Esophagus muscularis mucosa (tissue), 4 donors: ENCODE data around the gene SLCO6A1.

Experiments used
- CTCF ChIP-seq, 3 experiments: fragments of 200-600 bp in 2 of 3; fragments of 450-650 bp in 1 of 3; sonication (generic) in 2 of 3; IDR thresholded peaks; one replicate each; pipeline ENCODE4 v1.5.1; 2017 to 2019; ENCODE audit warnings: antibody characterized with exemption in 3 of 3, mild to moderate bottlenecking in 2 of 3, moderate library complexity in 1 of 3
- EP300 ChIP-seq: sonication (generic); formaldehyde crosslinking; IDR thresholded peaks from one replicate; pipeline ENCODE4 v1.6.1; 2017; ENCODE audit warnings: antibody characterized with exemption
- POLR2A ChIP-seq: fragments of 450-650 bp; IDR thresholded peaks from one replicate; pipeline ENCODE4 v1.6.1; 2017; ENCODE audit warnings: antibody characterized with exemption, moderate library complexity, mild to moderate bottlenecking, low read depth
- POLR2AphosphoS5 ChIP-seq, 2 donors: sonication (generic); formaldehyde crosslinking; IDR thresholded peaks; one replicate each; pipeline ENCODE4 v1.6.1; 2017; ENCODE audit warnings: antibody characterized with exemption in 2 of 2

DNA sequence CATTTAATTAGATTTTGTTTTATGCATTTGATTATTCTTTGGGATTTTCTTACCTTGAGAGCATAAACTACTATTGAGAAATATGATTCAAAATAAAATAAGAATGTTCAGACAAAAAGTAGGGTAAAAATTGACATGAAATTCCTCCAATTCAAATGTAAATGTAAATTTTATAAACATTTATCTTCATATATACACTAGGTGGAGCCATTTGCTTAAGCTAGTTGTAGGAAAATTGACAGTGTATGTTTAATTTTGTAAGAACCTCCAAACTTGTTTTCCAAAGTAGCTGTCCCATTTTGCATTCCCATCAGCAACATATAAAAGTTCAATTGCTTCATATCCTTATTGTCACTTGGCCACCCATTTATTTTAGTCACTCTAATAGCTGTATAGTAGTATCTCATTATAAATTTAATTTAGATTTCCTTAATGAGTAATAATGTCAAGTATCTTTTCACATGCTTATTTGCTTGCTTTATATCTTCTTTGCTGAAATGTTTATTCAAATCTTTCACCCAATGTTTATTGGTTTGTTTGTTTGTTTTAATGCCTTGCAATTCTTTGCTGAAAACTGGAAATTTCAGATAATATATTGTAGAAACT, 37.6 kb upstream of the SLCO6A1 start:
- TF ChIP-seq CTCF (IDR thresholded peaks at IDR 0.05) (peak in 2 of 3 experiments; percentile 10 to 13), EP300 (no peak), POLR2AphosphoS5 (IDR thresholded peaks at IDR 0.05) (no peak), POLR2A (no peak)
